HG03521 (cell line): ENCODE results near the gene SFXN2.
"Not testable (repeated sequence)": the region's sequence is repeated elsewhere in the genome, so short reads cannot be mapped to it uniquely, and the experiment has no call there.

Experiments used
- ATAC-seq: cut with Tn5 transposase; IDR thresholded peaks from one replicate; pipeline ENCODE4 v1.9.1; 2021; ENCODE audit warnings: mild to moderate bottlenecking, moderate library complexity; ENCODE audit not compliant: unreplicated experiment

Gene SFXN2

DNA sequence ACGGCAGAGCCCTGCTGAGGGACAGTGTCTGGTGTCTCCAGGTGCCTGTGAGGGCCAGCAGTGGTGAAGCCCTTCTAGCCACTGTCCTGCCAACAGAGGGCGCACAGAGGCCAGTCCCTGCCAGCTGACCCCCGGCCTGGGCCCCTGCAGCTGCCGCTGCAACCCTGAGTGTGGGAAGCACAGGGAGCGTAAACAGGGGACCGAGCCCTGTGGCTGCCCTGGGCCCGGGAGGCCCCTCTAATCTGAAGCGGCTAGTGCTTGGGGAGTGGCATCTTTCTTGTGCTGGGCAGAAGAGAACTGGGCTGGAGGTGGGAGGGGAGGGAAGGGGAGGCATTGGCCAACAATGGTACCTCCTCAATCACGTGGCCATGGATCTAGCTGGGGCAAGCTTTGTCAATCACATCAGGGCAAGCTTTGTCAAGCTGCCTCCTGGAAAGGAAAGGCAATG lies 35.6 kb upstream of the SFXN2 start:
- no peak for ATAC-seq

- no peak for ATAC-seq
Observed at GRCh38 chr10:102679596-102679995, 34.8 kb upstream of the SFXN2 start.

DNA sequence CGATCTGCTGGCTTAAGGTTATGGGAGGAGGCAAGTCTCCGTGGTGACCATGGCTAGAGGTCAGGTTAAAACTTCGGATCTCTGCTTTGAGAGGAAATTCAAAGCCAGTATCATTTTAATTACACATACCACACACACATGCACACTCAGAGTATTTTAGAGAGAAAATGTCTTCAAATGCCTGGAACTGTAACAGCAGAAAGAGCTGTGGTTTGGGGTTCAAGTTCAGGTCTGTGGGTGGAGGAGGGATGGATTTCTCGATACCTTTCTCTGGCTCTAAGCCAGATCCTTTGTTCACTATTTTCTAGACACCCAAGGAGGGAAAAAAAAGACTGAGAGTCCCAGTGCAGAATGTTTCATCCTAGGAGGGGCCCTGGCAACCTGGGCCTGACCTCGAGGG lies 32.7 kb upstream of the SFXN2 start:
- ATAC-seq = no peak

DNA sequence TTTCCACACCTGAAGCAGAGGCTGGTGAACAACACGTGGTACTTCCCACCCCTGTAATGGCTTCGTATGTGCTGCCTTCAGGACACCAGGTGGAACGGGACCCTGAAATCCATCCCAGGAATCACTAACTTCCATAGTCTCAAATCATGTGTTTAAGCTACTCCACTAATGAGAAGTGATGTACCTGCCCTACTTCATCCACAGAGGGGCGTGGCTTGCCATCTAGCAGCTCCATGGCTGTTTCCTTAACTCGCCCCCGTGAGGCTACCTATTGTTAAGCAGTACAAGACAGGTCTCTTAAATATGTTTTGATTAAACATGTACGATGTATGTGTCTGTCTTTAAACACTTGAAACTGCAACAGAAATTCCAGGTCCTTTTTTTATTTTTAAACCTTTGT lies 32.0 kb upstream of the SFXN2 start:
- no peak for ATAC-seq

GRCh38 chr10:102682981-102683380 lies 31.5 kb upstream of the SFXN2 start:
- no peak for ATAC-seq

GRCh38 chr10:102683736-102684135 lies 30.7 kb upstream of the SFXN2 start:
- ATAC-seq = no peak

- no peak for ATAC-seq
Observed at GRCh38 chr10:102691285-102692066, 23.0 kb upstream of the SFXN2 start.

DNA sequence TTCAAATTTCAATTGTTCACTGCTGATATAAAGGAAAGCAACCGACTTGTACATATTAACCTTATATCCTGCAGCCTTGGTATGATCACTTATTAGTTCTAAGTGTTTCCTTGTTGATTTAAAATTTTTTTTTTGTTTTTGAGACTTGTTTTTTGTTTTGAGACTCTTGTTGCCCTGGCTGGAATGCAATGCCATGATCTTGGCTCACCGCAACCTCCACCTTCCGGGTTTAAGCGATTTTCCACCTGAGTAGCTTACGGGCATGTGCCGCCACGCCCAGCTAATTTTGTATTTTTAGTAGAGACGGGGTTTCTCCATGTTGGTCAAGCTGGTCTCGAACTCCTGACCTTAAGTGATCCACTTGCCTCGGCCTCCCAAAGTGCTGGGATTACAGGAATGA lies 19.0 kb upstream of the SFXN2 start:
- not testable (repeated sequence) for ATAC-seq

DNA sequence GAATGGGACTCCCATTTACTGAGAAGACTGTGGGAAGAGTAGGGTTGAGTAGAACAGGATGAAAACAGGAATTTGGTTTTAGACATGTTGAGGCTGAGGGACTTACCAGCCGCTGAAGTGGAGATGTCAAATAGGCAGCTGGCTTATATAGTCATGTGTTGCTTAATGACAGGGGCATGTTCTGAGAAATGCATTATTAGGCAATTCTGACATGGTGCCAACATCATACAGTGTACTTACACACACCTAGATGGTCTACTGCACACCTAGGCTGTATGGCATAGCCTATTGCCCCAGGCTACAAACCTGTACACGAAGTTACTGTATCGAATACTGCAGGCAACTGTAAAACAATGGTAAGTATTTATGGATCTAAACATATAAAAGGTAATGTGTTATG lies 17.7 kb upstream of the SFXN2 start:
- ATAC-seq = no peak

DNA sequence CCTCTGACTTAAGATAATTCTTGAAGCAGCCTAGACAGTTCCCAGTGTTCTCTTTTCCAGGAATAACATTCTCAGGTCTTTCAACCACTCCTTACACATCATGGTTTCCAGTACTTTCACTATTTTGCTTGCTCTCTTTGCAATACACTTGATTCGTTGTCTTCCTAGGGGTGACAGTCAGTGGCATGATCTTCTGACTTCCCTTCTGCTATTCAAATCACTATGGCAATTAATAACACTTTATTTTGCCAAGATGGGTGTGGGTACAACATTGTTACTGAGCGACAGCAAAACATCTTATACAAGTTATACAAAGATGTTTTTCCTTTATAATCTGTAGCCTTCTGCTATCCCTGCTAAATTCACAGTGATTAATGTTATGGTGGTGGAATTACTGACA lies 15.5 kb upstream of the SFXN2 start:
- no peak for ATAC-seq

DNA sequence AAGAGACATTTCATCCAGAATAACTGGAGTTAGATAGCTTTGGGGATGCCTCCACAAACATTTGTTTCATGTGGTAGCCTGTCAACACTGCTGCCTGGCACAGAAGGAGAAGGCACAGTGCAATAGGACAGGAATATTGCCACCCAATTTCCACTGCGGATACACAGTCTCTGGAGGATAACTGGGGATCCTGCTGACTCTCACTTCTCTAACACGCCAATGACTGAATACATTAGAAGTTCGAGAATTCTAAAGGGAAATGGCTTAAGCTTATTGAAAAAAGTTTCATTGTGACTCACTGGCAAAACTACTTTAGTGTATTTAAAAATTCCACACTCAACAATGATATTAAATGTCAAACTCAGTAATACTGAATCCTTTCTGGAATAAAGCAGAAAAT lies 13.2 kb upstream of the SFXN2 start:
- ATAC-seq = no peak

DNA sequence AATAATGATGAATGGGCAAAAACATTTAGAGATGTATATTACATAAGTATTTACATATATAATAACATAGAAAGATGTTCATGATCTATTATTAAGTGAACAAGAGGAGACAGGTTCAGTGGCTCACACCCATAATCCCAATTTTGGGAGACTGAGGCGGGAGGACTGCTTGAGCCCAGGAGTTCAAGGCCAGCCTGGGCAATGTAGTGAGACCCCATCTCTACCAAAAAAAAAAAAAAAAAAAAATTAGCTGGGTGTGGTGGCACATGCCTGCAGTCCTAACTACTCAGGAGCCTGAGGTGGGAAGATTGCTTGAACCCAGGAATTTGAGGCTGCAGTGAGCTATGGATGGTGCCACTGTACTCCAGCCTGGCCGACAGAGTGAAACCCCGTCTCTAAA lies 12.6 kb upstream of the SFXN2 start:
- no peak for ATAC-seq

GRCh38 chr10:102702742-102703141 lies 11.7 kb upstream of the SFXN2 start:
- no peak for ATAC-seq

DNA sequence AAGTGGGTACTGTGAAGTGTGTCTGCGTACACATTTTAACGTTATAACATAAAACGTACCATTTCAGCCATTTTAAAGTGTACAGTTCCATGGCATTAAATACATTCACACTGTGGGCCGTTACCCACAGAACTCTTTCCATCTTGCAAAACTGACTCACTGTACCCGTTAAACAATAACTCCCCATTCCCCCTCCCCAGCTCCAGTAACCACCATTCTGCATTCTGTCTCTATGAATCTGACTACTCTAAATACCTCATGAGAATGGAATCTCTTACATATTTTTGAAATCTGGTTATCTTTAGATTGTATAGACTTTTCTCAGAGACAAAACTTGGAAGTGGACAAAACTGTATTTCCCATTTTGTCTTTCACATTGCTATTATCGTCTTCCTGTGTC lies 9.5 kb upstream of the SFXN2 start:
- no peak for ATAC-seq

GRCh38 chr10:102705531-102705930 lies 8.9 kb upstream of the SFXN2 start:
- no peak for ATAC-seq

DNA sequence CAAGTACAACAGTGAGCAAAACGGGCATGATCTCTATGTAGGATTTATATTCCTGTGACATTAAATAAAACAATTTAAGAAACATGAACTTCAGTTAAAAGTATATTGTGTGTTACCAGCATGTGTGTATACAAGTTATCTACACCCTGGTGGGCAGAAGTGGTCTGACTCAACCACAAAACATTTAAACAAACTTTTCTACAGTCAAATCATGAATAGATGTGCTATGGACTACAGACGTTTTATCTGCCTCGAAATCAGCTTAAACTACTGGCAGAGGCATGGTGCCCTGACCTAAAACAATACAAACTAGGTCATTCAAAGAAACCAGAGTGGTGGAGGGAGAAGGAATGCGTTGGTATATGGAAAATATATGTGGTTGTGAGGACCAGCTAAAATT lies 3.8 kb upstream of the SFXN2 start:
- ATAC-seq = no peak

DNA sequence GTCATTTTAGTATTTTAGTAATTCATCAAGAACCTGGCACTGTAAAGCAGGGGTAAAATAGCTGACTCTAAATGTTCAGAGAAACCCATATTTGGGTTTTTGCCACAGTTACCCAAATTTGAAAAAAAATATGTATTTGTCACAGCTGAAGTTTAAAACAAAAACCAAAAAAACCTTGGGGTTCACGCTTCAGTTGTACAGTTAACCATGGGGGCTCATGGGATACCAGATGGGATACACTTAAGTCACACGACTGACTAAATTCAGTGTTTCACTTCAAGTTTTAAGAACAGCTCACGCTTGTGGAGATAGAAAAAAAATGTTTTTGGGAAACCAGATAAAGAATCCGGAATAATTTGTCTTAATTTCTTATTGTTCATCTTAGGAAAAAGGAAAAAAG lies 2.3 kb upstream of the SFXN2 start:
- ATAC-seq = no peak

- ATAC-seq = no peak
Observed at GRCh38 chr10:102712843-102713538, 1.4 kb upstream of the SFXN2 start.

DNA sequence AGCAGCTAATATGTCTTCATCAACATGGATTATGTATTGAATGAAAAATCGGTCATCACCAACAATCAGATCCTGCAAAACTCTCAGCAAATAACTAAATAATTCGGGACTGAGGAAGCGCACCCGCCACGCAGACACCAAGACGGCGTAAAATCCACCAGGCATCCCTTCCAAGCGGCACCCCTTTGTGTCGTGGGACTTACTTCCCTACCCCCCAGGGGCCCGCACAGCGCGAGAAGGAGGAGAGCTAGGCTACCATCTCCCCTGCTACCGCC lies 960 bp upstream of the SFXN2 start:
- peak; percentile 29 for ATAC-seq

GRCh38 chr10:102713814-102714620 lies 419 bp upstream of the SFXN2 start, which contains the start of gene ARL3:
TSS of gene ARL3 (minus strand) at chr10:102714397. CDS start at chr10:102714275, 122 bp downstream.
- peak; percentile 81 for ATAC-seq

GRCh38 chr10:102715880-102716279 lies 1.4 kb downstream of the SFXN2 start:
- no peak for ATAC-seq
